COLO668 (cell line): Measurements from ENCODE around the gene PRR16.
"Not testable (repeated sequence)": the region's sequence is repeated elsewhere in the genome, so short reads cannot be mapped to it uniquely, and the experiment has no call there.

Experiments used
- DNase-seq: peaks from one replicate; lab custom pipeline; 2025; ENCODE audit not compliant: unreplicated experiment; lab: John Stamatoyannopoulos, UW

Gene PRR16

GRCh38 chr5:120632430-120632829, 168.3 kb downstream of the PRR16 start:
- no peak for DNase-seq

DNA sequence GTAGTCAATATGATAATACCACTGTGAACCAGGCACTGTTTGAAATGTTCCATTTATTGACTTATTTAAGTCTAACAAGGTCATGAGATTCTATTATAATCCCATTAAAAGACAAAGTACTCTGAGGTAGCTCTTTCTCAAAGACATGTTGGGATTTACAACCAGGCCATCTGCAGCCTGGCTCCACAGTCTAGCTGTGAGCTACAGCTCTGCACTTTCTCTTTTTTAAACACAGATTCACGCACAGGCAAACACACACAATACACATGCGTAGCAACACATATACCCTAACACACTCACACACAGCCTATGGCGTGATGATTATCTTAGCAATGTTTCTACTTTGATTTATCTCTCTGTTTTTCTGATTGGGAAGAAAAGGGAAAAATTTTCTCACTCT, 174.3 kb downstream of the PRR16 start:
- DNase-seq: no peak

DNA sequence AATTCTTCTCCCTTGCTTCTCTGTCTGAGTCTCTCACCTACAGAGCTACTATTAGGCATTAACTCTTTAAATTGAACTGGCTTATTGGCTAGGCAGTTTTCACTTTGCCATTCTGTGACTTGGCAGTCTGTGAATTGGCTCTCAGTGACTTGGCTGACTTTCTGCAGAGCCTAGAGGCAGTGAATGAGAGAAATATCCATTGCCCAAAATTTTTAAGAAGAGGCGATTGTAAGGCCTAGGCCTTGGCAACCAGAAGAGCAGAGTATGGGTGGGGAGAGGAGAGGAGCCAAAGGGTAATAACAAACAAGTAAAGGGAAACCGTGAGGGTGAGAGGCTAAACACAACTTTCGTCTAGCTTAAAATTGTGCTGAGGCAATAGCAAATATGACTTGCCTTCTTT, 176.7 kb downstream of the PRR16 start:
- no peak for DNase-seq

- DNase-seq: no peak
Observed at GRCh38 chr5:120644516-120644915, 180.4 kb downstream of the PRR16 start.

DNA sequence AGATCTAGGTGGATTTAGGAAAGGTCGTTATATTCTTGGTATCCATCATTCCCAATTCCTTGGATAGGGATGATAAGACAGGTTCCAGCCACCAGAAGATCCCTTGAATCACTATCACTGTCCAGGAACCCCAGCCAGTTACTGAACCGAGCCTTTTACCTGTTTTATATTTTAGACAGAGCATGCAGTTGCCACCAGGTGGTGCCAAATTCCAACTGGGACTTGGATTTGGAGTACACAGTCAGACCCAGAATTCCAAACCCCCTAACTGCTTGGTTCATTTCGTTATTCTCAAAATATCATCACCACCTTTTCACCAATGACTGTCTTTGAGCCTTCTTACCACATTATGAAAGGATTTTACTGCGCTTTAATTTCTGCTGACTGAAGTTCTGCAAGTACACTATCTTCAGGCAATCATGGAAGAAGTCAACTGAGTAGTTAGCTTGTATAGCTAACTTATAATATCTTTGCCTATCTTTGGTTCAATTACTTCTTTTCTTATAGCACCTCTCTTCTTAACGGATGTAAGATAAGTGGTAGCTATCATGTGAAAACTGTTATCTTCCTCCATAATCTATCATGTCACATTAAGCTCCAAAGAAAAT, 191.8 kb downstream of the PRR16 start:
- peak; percentile 3 for DNase-seq

GRCh38 chr5:120657104-120657503, 193.0 kb downstream of the PRR16 start:
- no peak for DNase-seq

DNA sequence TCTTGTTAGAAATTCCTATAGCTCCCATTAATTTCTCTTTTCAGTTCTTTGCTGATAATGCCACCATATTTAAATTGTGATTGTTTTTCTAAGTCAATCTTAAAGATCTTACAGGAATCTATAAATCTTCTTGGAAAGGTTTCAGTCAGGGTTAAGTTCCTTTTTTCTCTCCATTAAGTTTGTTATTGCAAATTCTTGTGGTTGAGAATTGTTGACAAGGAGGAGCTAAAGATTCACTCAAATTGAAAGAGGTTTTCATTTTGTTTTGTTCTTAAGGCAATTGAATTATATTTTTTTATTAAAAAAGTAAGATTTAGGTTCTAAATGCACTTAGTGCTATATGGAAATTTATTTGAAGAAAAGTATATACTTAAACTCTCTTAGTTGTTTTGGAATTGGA, 213.4 kb downstream of the PRR16 start:
- DNase-seq: no peak

DNA sequence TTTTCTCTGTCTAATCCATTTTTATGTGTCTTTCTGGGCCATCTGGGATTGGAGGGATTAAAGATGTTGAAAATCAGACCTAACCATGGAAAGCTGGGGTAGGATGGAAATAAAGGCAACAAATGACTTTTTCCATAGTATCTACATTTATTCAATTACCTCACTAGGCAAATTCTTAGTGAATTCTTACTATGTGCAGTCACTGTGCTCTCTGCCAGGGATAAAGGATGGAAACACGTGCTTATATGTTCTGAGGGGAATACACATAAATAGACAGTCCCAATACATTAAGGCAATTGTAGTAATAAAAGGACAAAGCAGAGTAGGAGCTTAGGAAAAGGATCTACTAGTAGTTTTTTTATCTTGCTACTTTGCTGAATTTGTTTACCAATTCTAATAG, 214.2 kb downstream of the PRR16 start:
- no peak for DNase-seq

DNA sequence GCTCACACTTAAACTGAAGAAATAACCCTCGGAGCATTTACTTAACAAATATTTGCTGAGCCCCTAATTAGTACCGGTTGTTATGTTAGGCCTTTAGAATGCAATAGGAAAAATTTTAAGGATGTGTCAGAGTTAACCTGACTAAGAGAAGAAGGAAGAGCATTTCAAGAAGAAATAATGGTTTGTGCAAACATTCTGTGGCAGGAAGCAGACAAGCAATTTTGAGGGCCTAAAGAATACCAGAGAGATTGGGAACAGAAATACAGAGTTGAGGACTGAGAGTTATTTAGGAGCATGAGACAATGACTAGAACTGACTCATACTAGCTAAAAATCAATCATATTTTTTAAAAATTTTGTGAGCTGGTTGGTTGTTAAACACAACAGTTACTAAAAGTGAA, 218.8 kb downstream of the PRR16 start:
- DNase-seq: no peak

GRCh38 chr5:120683580-120683979, 219.5 kb downstream of the PRR16 start:
- DNase-seq: no peak

DNA sequence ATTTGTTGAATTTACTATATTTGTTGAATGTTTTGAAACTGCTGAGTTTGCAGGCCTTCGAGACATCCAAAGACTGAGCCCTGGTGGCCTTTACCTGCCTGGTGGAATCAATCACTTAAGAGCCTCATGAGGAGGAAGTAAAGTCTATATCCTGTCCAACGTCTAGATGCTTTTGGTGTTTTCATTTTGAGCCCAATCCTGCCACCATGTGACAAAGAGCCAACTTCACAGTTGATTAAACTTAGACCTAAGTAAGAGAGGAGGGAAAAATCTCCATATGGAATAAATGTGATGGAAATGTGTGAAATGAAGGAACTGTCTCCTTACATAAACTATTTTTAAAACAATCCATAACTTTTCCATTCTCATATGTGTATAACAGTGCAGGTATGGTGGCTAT, 220.1 kb downstream of the PRR16 start:
- no peak for DNase-seq

DNA sequence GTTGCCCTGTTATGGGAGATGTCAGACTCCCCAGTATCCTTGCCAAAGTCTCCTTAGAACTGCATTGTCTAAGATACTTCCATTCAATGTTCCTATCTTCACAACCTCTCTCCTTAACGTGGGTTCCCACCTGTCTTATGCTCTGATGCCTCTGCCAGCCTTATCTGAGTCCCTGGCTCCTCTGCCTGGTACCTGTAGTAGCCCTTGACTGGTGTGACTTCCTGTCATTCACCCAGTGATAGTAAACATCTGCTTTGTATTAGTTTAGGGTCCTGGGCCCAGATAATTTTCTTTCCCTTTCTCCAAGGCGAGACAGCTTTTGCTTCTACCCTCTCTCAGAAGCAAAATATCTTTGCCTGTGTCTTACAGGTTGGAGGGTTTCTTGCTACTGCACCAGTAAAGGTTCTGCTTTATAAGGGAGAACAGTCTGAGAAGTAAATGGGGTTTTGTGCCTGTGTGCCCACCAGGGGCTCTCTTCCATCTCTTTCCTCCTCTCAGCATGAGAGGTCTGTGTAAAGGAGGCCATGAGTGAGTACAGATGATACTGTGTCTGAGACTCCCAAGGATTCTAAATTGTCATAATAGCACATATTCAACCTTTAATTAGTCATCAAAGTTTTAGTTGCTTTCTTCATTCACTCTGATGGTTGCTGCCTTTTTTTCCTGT, 220.8 kb downstream of the PRR16 start:
- no peak for DNase-seq

GRCh38 chr5:120690621-120691407, 226.7 kb downstream of the PRR16 start:
- no peak for DNase-seq

- no peak for DNase-seq
Observed at GRCh38 chr5:120692325-120692724, 228.2 kb downstream of the PRR16 start.

- DNase-seq: no peak
Observed at GRCh38 chr5:120695368-120695880, 231.3 kb downstream of the PRR16 start.

GRCh38 chr5:120697147-120697546, 233.0 kb downstream of the PRR16 start:
- no peak for DNase-seq

GRCh38 chr5:120697670-120698327, 233.7 kb downstream of the PRR16 start:
- not testable (repeated sequence) for DNase-seq

GRCh38 chr5:120700653-120701052, 236.6 kb downstream of the PRR16 start:
- not testable (repeated sequence) for DNase-seq

- not testable (repeated sequence) for DNase-seq
Observed at GRCh38 chr5:120702817-120703538, 238.9 kb downstream of the PRR16 start.

DNA sequence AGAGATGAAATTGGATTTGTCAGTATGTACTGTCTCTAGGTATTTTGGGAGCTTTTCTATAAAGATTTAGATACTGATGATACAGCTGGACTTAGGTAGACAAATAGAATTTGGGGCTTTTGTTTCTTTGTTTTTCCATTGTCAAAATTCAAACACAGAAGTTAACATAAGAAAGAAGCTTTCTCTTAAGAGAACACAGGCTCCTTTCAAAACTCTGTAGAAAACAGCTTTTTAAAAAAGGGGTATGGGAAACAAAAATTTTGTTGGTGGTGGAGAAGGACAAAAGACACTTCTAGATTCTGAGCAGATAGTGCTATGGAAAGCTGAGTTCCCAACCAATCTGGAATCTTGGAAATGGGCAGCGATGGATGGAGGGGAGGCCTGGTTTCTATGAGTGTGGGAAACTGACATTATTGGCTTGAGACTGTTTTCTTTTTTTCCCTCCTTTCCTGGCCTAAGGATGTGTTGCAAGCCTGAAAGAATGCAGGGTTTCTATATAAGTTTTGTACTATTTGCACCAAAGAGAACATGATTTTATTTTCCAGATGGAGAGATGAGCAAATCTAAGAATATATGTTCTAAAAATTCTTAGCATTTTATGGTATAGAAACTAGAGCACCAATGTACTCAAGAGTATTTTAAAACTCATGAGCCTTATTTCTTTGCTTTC, 240.0 kb downstream of the PRR16 start:
- DNase-seq: no peak
